ENCODE measurements around the gene LRG1. TPM values are rescaled to one million over a fixed set of nuclear protein-coding genes. Genes with fewer than 3 reads are reported as not detected.
"Not testable (repeated sequence)": the region's sequence is repeated elsewhere in the genome, so short reads cannot be mapped to it uniquely, and the experiment has no call there.

Gene LRG1
- total RNA-seq, 1 donor from 2014 or later = 1.0 TPM

GRCh38 chr19:4533334-4533733 lies 6.5 kb downstream of the LRG1 start:
- peaks cover 4% of the 10 kb centered on the region for H3K9me3 Mint-ChIP-seq (ENCODE audit: unreplicated experiment)
- peaks cover 4% of the 10 kb centered on the region for H3K27me3 Mint-ChIP-seq (ENCODE audit: unreplicated experiment)
- H3K36me3 Mint-ChIP-seq (ENCODE audit: unreplicated experiment) = no peaks in the 10 kb centered on the region
- H3K27ac Mint-ChIP-seq (ENCODE audit: unreplicated experiment) = no peak overlapping the region
- DNase-seq = no peak
- H3K4me3 Mint-ChIP-seq (ENCODE audit: unreplicated experiment) = no peak overlapping the region
- TF ChIP-seq, protein P1, sequence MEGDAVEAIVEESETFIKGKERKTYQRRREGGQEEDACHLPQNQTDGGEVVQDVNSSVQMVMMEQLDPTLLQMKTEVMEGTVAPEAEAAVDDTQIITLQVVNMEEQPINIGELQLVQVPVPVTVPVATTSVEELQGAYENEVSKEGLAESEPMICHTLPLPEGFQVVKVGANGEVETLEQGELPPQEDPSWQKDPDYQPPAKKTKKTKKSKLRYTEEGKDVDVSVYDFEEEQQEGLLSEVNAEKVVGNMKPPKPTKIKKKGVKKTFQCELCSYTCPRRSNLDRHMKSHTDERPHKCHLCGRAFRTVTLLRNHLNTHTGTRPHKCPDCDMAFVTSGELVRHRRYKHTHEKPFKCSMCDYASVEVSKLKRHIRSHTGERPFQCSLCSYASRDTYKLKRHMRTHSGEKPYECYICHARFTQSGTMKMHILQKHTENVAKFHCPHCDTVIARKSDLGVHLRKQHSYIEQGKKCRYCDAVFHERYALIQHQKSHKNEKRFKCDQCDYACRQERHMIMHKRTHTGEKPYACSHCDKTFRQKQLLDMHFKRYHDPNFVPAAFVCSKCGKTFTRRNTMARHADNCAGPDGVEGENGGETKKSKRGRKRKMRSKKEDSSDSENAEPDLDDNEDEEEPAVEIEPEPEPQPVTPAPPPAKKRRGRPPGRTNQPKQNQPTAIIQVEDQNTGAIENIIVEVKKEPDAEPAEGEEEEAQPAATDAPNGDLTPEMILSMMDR (IDR thresholded peaks at IDR 0.05; ENCODE audit: partially characterized antibody, unreplicated experiment) = no peak
- H3K4me1 Mint-ChIP-seq (ENCODE audit: low read depth, unreplicated experiment) = no peaks in the 10 kb centered on the region

DNA sequence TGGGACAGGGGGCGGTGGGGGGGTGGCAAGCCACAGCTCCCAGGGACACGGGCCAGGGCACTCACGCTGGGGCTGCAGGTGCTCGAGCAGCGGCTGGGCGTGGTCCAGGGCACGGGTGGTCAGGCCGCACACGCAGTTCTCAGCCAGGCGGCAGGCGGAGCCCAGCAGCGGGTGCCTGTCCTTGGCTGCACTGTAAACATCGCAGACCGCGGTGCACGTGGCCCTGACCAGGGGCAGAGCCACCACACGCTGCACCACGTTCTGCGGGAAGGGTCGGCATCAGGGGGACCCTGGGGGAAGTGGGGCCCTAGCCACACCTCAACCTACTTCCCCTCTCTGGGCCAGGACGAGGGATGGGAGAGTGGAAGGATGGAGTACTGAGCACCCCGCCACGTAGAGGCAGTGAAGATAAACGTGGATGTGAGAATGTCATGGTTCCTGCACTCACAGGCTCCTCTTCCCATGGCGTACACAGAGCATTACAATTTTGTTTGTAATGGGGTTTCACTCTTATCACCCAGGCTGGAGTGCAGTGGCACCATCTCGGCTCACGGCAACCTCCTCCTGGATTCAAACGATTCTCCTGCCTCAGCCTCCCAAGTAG lies 8.2 kb downstream of the LRG1 start:
- H3K27ac Mint-ChIP-seq (ENCODE audit: unreplicated experiment) = no peak overlapping the region
- no peaks in the 10 kb centered on the region for H3K36me3 Mint-ChIP-seq (ENCODE audit: unreplicated experiment)
- no peak for DNase-seq
- TF ChIP-seq, protein P1 (IDR thresholded peaks at IDR 0.05; ENCODE audit: partially characterized antibody, unreplicated experiment) = no peak
- H3K4me1 Mint-ChIP-seq (ENCODE audit: low read depth, unreplicated experiment) = no peaks in the 10 kb centered on the region
- H3K27me3 Mint-ChIP-seq (ENCODE audit: unreplicated experiment) = peaks cover 8% of the 10 kb centered on the region
- H3K9me3 Mint-ChIP-seq (ENCODE audit: unreplicated experiment) = peaks cover 4% of the 10 kb centered on the region
- no peak overlapping the region for H3K4me3 Mint-ChIP-seq (ENCODE audit: unreplicated experiment)

DNA sequence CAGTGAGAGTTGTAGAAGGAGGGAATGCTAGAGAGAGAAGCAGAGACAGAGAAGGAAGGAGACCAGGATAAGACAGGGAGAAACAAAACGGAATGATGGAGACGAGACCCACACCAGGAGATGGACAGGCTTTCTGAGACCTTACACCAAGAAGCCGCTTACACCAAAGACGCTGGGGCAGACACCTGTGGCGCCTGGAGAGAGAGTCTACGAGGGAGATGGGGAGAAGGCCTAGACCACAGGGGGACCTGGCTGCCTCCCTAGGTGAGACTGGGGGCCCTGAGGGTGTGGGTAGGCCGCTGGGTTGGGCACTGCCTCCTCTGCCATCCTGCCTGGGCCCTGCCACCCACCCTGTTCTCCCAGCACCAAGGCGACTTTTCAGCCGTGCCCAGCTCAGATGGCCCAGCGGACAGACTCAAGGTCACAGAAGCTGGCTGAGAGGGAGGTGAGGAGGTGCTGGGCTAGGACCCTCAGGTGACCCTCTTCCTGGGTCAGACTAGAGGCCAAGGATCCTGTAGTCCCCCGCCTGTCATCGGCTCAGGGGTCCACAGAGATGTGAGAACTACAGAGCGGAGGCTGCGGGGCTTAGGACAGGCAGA lies 9.8 kb downstream of the LRG1 start:
- Mint-ChIP-seq H3K4me3 (ENCODE audit: unreplicated experiment) (no peak overlapping the region), H3K4me1 (ENCODE audit: low read depth, unreplicated experiment) (no peaks in the 10 kb centered on the region), H3K27me3 (ENCODE audit: unreplicated experiment) (peaks cover 8% of the 10 kb centered on the region), H3K27ac (ENCODE audit: unreplicated experiment) (no peak overlapping the region), H3K36me3 (ENCODE audit: unreplicated experiment) (no peaks in the 10 kb centered on the region), H3K9me3 (ENCODE audit: unreplicated experiment) (peaks cover 4% of the 10 kb centered on the region)
- TF ChIP-seq, protein P1 (IDR thresholded peaks at IDR 0.05; ENCODE audit: partially characterized antibody, unreplicated experiment) = no peak
- DNase-seq = no peak

DNA sequence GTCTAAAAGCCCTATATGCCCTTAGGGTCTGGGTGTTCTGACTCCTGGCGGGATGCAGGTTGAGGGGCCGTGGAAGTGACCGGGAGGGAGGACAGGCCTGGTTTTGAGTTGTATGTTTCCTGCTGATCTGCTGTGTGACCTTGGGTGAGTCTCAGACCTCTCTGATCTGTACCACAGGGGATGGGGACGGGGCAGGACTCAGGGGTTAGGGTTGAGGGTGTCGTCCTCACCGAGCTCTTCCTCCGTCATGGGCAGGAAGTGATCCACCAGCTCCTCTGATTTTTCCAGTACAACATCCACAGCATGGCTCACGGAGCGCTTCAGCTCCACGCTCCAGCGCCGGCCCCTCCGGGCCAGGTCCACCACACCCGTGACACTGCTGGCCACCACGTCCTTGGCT lies 11.0 kb downstream of the LRG1 start:
- TF ChIP-seq, protein P1 (IDR thresholded peaks at IDR 0.05; ENCODE audit: partially characterized antibody, unreplicated experiment) = no peak
- Mint-ChIP-seq H3K4me3 (ENCODE audit: unreplicated experiment) (no peak overlapping the region), H3K27ac (ENCODE audit: unreplicated experiment) (no peak overlapping the region), H3K4me1 (ENCODE audit: low read depth, unreplicated experiment) (no peaks in the 10 kb centered on the region), H3K36me3 (ENCODE audit: unreplicated experiment) (no peaks in the 10 kb centered on the region), H3K27me3 (ENCODE audit: unreplicated experiment) (peaks cover 8% of the 10 kb centered on the region), H3K9me3 (ENCODE audit: unreplicated experiment) (peaks cover 4% of the 10 kb centered on the region)
- no peak for DNase-seq

DNA sequence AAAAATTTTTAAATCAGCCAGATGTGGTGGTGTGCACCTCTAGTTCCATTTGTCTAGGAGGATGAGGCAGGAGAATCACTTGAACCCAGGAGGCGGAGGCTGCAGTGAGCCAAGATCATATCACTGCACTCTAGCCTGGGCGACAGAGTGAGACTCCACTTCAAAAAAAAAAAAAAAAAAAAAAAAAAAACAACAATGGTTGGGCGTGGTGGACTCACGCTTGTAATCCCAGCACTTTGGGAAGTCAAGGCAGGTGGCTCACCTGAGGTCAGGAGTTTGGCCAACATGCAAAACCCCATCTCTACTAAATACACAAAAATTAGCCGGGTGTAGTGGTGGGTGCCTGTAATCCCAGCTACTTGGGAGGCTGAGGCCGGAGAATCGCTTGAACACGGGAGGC lies 12.5 kb downstream of the LRG1 start:
- H3K4me3 Mint-ChIP-seq (ENCODE audit: unreplicated experiment); H3K27ac Mint-ChIP-seq (ENCODE audit: unreplicated experiment); H3K27me3 Mint-ChIP-seq (ENCODE audit: unreplicated experiment); H3K4me1 Mint-ChIP-seq (ENCODE audit: low read depth, unreplicated experiment); H3K9me3 Mint-ChIP-seq (ENCODE audit: unreplicated experiment); DNase-seq; H3K36me3 Mint-ChIP-seq (ENCODE audit: unreplicated experiment): not testable (repeated sequence)
